Measurements from ENCODE around the gene LMOD1.

DNA sequence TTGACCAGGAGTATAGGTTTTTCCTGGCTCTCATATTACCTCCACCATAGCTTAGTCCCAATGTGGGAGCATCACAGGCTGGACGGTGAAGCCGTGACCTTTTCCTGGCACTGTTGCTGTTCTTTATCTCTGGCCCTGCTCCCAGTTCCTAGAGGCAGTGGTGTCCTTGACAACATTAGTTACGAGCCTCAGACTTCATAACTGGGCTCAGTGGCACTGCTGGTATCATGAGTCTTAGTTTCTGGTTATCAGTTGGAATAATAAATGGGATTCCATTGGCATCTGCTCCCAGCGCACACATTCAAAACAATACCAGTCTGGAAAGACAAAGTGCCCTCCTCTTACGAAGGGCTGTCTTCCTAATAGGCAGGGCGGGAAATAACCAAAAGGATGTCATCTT is 44.1 kb upstream of the LMOD1 start:
- TF ChIP-seq, protein P1, sequence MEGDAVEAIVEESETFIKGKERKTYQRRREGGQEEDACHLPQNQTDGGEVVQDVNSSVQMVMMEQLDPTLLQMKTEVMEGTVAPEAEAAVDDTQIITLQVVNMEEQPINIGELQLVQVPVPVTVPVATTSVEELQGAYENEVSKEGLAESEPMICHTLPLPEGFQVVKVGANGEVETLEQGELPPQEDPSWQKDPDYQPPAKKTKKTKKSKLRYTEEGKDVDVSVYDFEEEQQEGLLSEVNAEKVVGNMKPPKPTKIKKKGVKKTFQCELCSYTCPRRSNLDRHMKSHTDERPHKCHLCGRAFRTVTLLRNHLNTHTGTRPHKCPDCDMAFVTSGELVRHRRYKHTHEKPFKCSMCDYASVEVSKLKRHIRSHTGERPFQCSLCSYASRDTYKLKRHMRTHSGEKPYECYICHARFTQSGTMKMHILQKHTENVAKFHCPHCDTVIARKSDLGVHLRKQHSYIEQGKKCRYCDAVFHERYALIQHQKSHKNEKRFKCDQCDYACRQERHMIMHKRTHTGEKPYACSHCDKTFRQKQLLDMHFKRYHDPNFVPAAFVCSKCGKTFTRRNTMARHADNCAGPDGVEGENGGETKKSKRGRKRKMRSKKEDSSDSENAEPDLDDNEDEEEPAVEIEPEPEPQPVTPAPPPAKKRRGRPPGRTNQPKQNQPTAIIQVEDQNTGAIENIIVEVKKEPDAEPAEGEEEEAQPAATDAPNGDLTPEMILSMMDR (IDR thresholded peaks at IDR 0.05 in 4 of 5, conservative IDR thresholded peaks at IDR 0.05 in 1 of 5): no peak
- no peak for TF ChIP-seq POLR2A (IDR thresholded peaks at IDR 0.05)

Measured in gastrocnemius medialis (tissue), 4 donors.